Measurements from ENCODE around the gene MARS1.

Gene MARS1

GRCh38 chr12:57458665-57459054, 29.2 kb upstream of the MARS1 start:
- H3K27me3 ChIP-seq (ENCODE audit: control insufficient read depth in 1 of 2, insufficient read depth in 2 of 2, low read length in 2 of 2) = peaks cover 5 to 13% of the 10 kb centered on the region in 2 donors
- no peaks in the 10 kb centered on the region for H3K9me3 ChIP-seq (ENCODE audit: control insufficient read depth in 1 of 2, low read length in 2 of 2)
- H3K4me3 ChIP-seq (ENCODE audit: low read depth in 1 of 2, low read length in 2 of 2) = peak overlapping the region; percentile 93 to 96
- H3K9ac ChIP-seq (ENCODE audit: low read depth in 1 of 2, low read length in 2 of 2) = peak overlapping the region; percentile 71 to 91
- H3K27ac ChIP-seq (ENCODE audit: low read depth, low read length) = peak overlapping the region; percentile 23
- H3K36me3 ChIP-seq (ENCODE audit: control insufficient read depth in 1 of 2, insufficient read depth in 2 of 2, low read length in 2 of 2) = no peaks in the 10 kb centered on the region
- H3K4me1 ChIP-seq (ENCODE audit: control insufficient read depth in 1 of 2, insufficient read depth in 2 of 2, low read length in 2 of 2) = peaks cover 19 to 36% of the 10 kb centered on the region in 2 donors

- Histone ChIP-seq H3K27me3 (ENCODE audit: control insufficient read depth in 1 of 2, insufficient read depth in 2 of 2, low read length in 2 of 2) (peaks cover 5 to 13% of the 10 kb centered on the region in 2 donors), H3K27ac (ENCODE audit: low read depth, low read length) (peak overlapping the region; percentile 30), H3K4me1 (ENCODE audit: control insufficient read depth in 1 of 2, insufficient read depth in 2 of 2, low read length in 2 of 2) (peaks cover 19 to 40% of the 10 kb centered on the region in 2 donors), H3K9ac (ENCODE audit: low read depth in 1 of 2, low read length in 2 of 2) (peak overlapping the region; percentile 71 to 91), H3K4me3 (ENCODE audit: low read depth in 1 of 2, low read length in 2 of 2) (peak overlapping the region; percentile 93 to 96), H3K9me3 (ENCODE audit: control insufficient read depth in 1 of 2, low read length in 2 of 2) (no peaks in the 10 kb centered on the region), H3K36me3 (ENCODE audit: control insufficient read depth in 1 of 2, insufficient read depth in 2 of 2, low read length in 2 of 2) (no peaks in the 10 kb centered on the region)
Observed at GRCh38 chr12:57459055-57459749, 28.7 kb upstream of the MARS1 start.

GRCh38 chr12:57459750-57460467, 28.0 kb upstream of the MARS1 start, which contains the start of gene GLI1:
Gene GLI1 (plus strand): TSS chr12:57459785. CDS start chr12:57463692, 3,907 bp downstream.
- H3K27me3 ChIP-seq (ENCODE audit: control insufficient read depth in 1 of 2, insufficient read depth in 2 of 2, low read length in 2 of 2) = peaks cover 5 to 13% of the 10 kb centered on the region in 2 donors
- peaks cover 19 to 40% of the 10 kb centered on the region in 2 donors for H3K4me1 ChIP-seq (ENCODE audit: control insufficient read depth in 1 of 2, insufficient read depth in 2 of 2, low read length in 2 of 2)
- peak within 1 kb of the TSS; percentile 93 to 96 for H3K4me3 ChIP-seq (ENCODE audit: low read depth in 1 of 2, low read length in 2 of 2)
- H3K27ac ChIP-seq (ENCODE audit: low read depth, low read length) = peak within 1 kb of the TSS; percentile 30
- H3K9ac ChIP-seq (ENCODE audit: low read depth in 1 of 2, low read length in 2 of 2) = peak within 1 kb of the TSS; percentile 71 to 91
- H3K9me3 ChIP-seq (ENCODE audit: control insufficient read depth in 1 of 2, low read length in 2 of 2) = no peaks in the 10 kb centered on the region
- no peaks in the 10 kb centered on the region for H3K36me3 ChIP-seq (ENCODE audit: control insufficient read depth in 1 of 2, insufficient read depth in 2 of 2, low read length in 2 of 2)

- H3K4me1 ChIP-seq (ENCODE audit: control insufficient read depth in 1 of 2, insufficient read depth in 2 of 2, low read length in 2 of 2) = peaks cover 19 to 37% of the 10 kb centered on the region in 2 donors
- no peak overlapping the region for H3K27ac ChIP-seq (ENCODE audit: low read depth, low read length)
Observed at GRCh38 chr12:57460468-57460784, 27.4 kb upstream of the MARS1 start.

GRCh38 chr12:57460841-57461275, 27.0 kb upstream of the MARS1 start:
- peak overlapping the region; percentile 38 to 52 for H3K9ac ChIP-seq (ENCODE audit: low read depth in 1 of 2, low read length in 2 of 2)
- peaks cover 15 to 33% of the 10 kb centered on the region in 2 donors for H3K4me1 ChIP-seq (ENCODE audit: control insufficient read depth in 1 of 2, insufficient read depth in 2 of 2, low read length in 2 of 2)
- H3K27me3 ChIP-seq (ENCODE audit: control insufficient read depth in 1 of 2, insufficient read depth in 2 of 2, low read length in 2 of 2) = peaks cover 5 to 13% of the 10 kb centered on the region in 2 donors
- H3K27ac ChIP-seq (ENCODE audit: low read depth, low read length) = peak overlapping the region; percentile 0
- no peaks in the 10 kb centered on the region for H3K9me3 ChIP-seq (ENCODE audit: control insufficient read depth in 1 of 2, low read length in 2 of 2)
- H3K36me3 ChIP-seq (ENCODE audit: control insufficient read depth in 1 of 2, insufficient read depth in 2 of 2, low read length in 2 of 2) = no peaks in the 10 kb centered on the region
- H3K4me3 ChIP-seq (ENCODE audit: low read depth in 1 of 2, low read length in 2 of 2) = peak overlapping the region; percentile 62 to 85

More at GRCh38 chr12:57460468-57460784, 27.4 kb upstream of the MARS1 start:
- Histone ChIP-seq H3K36me3 (ENCODE audit: control insufficient read depth in 1 of 2, insufficient read depth in 2 of 2, low read length in 2 of 2) (no peaks in the 10 kb centered on the region), H3K4me3 (ENCODE audit: low read depth in 1 of 2, low read length in 2 of 2) (peak overlapping the region; percentile 12 to 62), H3K9ac (ENCODE audit: low read depth in 1 of 2, low read length in 2 of 2) (no peak overlapping the region), H3K9me3 (ENCODE audit: control insufficient read depth in 1 of 2, low read length in 2 of 2) (no peaks in the 10 kb centered on the region), H3K27me3 (ENCODE audit: control insufficient read depth in 1 of 2, insufficient read depth in 2 of 2, low read length in 2 of 2) (peaks cover 5 to 13% of the 10 kb centered on the region in 2 donors)

- Histone ChIP-seq H3K36me3 (ENCODE audit: control insufficient read depth in 1 of 2, insufficient read depth in 2 of 2, low read length in 2 of 2) (no peaks in the 10 kb centered on the region), H3K27ac (ENCODE audit: low read depth, low read length) (peak overlapping the region; percentile 48), H3K9me3 (ENCODE audit: control insufficient read depth in 1 of 2, low read length in 2 of 2) (no peaks in the 10 kb centered on the region), H3K4me3 (ENCODE audit: low read depth in 1 of 2, low read length in 2 of 2) (peak overlapping the region; percentile 79 to 85), H3K4me1 (ENCODE audit: control insufficient read depth in 1 of 2, insufficient read depth in 2 of 2, low read length in 2 of 2) (peaks cover 11 to 30% of the 10 kb centered on the region in 2 donors), H3K27me3 (ENCODE audit: control insufficient read depth in 1 of 2, insufficient read depth in 2 of 2, low read length in 2 of 2) (peaks cover 5 to 13% of the 10 kb centered on the region in 2 donors), H3K9ac (ENCODE audit: low read depth in 1 of 2, low read length in 2 of 2) (peak overlapping the region; percentile 62 to 64)
Observed at GRCh38 chr12:57461276-57461916, 26.5 kb upstream of the MARS1 start.

- peak overlapping the region; percentile 48 for H3K27ac ChIP-seq (ENCODE audit: low read depth, low read length)
- no peaks in the 10 kb centered on the region for H3K9me3 ChIP-seq (ENCODE audit: control insufficient read depth in 1 of 2, low read length in 2 of 2)
- H3K4me1 ChIP-seq (ENCODE audit: control insufficient read depth in 1 of 2, insufficient read depth in 2 of 2, low read length in 2 of 2) = peaks cover 11 to 30% of the 10 kb centered on the region in 2 donors
- peak overlapping the region; percentile 62 to 64 for H3K9ac ChIP-seq (ENCODE audit: low read depth in 1 of 2, low read length in 2 of 2)
- no peaks in the 10 kb centered on the region for H3K36me3 ChIP-seq (ENCODE audit: control insufficient read depth in 1 of 2, insufficient read depth in 2 of 2, low read length in 2 of 2)
- H3K27me3 ChIP-seq (ENCODE audit: control insufficient read depth in 1 of 2, insufficient read depth in 2 of 2, low read length in 2 of 2) = peaks cover 5 to 13% of the 10 kb centered on the region in 2 donors
- peak overlapping the region; percentile 79 to 85 for H3K4me3 ChIP-seq (ENCODE audit: low read depth in 1 of 2, low read length in 2 of 2)
Observed at GRCh38 chr12:57461917-57462250, 26.0 kb upstream of the MARS1 start.

- peak overlapping the region; percentile 73 for H3K27ac ChIP-seq (ENCODE audit: low read depth, low read length)
- H3K4me1 ChIP-seq (ENCODE audit: control insufficient read depth in 1 of 2, insufficient read depth in 2 of 2, low read length in 2 of 2) = peaks cover 11 to 30% of the 10 kb centered on the region in 2 donors
- no peaks in the 10 kb centered on the region for H3K36me3 ChIP-seq (ENCODE audit: control insufficient read depth in 1 of 2, insufficient read depth in 2 of 2, low read length in 2 of 2)
- peak overlapping the region; percentile 79 to 85 for H3K4me3 ChIP-seq (ENCODE audit: low read depth in 1 of 2, low read length in 2 of 2)
- H3K27me3 ChIP-seq (ENCODE audit: control insufficient read depth in 1 of 2, insufficient read depth in 2 of 2, low read length in 2 of 2) = peaks cover 5 to 13% of the 10 kb centered on the region in 2 donors
- peak overlapping the region; percentile 38 to 63 for H3K9ac ChIP-seq (ENCODE audit: low read depth in 1 of 2, low read length in 2 of 2)
- H3K9me3 ChIP-seq (ENCODE audit: control insufficient read depth in 1 of 2, low read length in 2 of 2) = no peaks in the 10 kb centered on the region
Observed at GRCh38 chr12:57462251-57462911, 25.5 kb upstream of the MARS1 start.

GRCh38 chr12:57462912-57463253, 25.0 kb upstream of the MARS1 start:
- H3K27ac ChIP-seq (ENCODE audit: low read depth, low read length) = no peak overlapping the region
- H3K4me3 ChIP-seq (ENCODE audit: low read depth in 1 of 2, low read length in 2 of 2) = peak overlapping the region; percentile 79 to 85
- H3K4me1 ChIP-seq (ENCODE audit: control insufficient read depth in 1 of 2, insufficient read depth in 2 of 2, low read length in 2 of 2) = peaks cover 11 to 30% of the 10 kb centered on the region in 2 donors

More at GRCh38 chr12:57462912-57463253, 25.0 kb upstream of the MARS1 start:
- Histone ChIP-seq H3K27me3 (ENCODE audit: control insufficient read depth in 1 of 2, insufficient read depth in 2 of 2, low read length in 2 of 2) (peaks cover 5 to 13% of the 10 kb centered on the region in 2 donors), H3K36me3 (ENCODE audit: control insufficient read depth in 1 of 2, insufficient read depth in 2 of 2, low read length in 2 of 2) (no peaks in the 10 kb centered on the region), H3K9ac (ENCODE audit: low read depth in 1 of 2, low read length in 2 of 2) (peak overlapping the region in 1 of 2 donors; percentile 63), H3K9me3 (ENCODE audit: control insufficient read depth in 1 of 2, low read length in 2 of 2) (no peaks in the 10 kb centered on the region)
